Effector memory CD8-positive, alpha-beta T cell (primary cell): ENCODE results near the gene ZGPAT.

Experiments used
- ATAC-seq: fragments of 150-1000 bp; cut with Tn5 transposase; replicated peaks from 2 replicates; pipeline ENCODE4 v1.10.0; 2021; ENCODE audit warnings: mild to moderate bottlenecking, moderate library complexity
- DNase-seq, 3 experiments: peaks; one replicate each; pipeline ENCODE4 v3.0.0; 2021
- H3K27ac Mint-ChIP-seq, 2 donors: one replicate each; pipeline ENCODE4 v1.8.0; 2022; ENCODE audit warnings: mild to moderate bottlenecking in 2 of 2, mixed read lengths in 2 of 2, moderate library complexity in 2 of 2
- H3K27me3 Mint-ChIP-seq, 2 donors: one replicate each; pipeline ENCODE4 v1.8.0; 2022; ENCODE audit warnings: mixed read lengths in 2 of 2
- H3K36me3 Mint-ChIP-seq: one replicate; pipeline ENCODE4 v1.8.0; 2022; ENCODE audit warnings: mild to moderate bottlenecking, moderate library complexity, mixed read lengths; ENCODE audit not compliant: insufficient read depth
- H3K4me1 Mint-ChIP-seq, 2 donors: one replicate each; pipeline ENCODE4 v1.8.0; 2022; ENCODE audit warnings: low read depth in 2 of 2, mixed read lengths in 2 of 2
- H3K4me3 Mint-ChIP-seq, 2 donors: one replicate each; pipeline ENCODE4 v1.8.0; 2022; ENCODE audit warnings: mild to moderate bottlenecking in 2 of 2, mixed read lengths in 2 of 2, moderate library complexity in 2 of 2
- H3K9me3 Mint-ChIP-seq, 2 donors: one replicate each; pipeline ENCODE4 v1.8.0; 2022; ENCODE audit warnings: mixed read lengths in 2 of 2

Gene ZGPAT

DNA sequence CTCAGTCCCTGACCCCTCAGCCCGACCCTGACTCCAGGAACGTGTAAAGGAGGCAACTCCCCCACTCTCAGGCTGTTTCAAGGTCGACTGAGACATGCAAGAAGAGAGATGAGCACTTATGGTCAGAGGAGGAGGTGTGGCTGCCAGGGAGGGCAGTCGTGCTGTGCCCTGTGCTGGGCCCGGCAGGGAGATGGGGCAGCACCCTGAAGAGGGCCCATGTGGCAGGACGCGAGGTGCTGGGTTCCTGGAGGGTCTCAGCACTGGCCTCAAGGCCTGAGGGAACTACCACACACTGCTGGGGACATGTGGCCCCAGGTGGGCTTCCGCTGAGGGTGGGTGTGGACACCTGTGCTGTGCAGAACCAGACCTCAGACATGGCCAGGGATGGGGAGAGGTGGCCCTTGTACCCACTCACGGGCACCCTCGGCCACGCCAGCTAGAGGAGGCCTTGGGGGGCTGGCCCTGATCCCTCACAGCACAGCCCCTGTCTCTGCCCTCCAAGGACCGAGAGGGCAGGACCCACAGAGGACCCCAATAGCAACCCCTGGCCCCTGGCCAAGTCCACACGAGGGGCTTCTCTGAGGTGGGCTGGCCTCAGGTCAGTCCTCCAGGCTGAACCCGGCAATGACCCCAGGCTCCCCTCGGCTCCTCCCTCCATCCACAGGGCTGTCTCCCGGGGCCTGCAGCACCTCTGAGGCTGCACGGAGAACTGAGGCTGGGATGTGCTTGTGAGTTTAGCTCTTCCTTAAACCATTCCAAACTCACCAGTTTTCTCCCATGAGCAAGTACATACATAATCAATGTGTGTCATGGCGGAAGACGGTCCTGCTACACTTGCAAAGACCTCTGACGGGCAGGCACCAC is 40.5 kb downstream of the ZGPAT start:
- Mint-ChIP-seq H3K27me3 (no peaks in the 10 kb centered on the region), H3K36me3 (peaks cover 2% of the 10 kb centered on the region), H3K9me3 (no peaks in the 10 kb centered on the region), H3K4me3 (no peak overlapping the region), H3K4me1 (peaks cover 9 to 20% of the 10 kb centered on the region in 2 donors), H3K27ac (peak overlapping the region in 1 of 2 donors; percentile 35)
- DNase-seq (no peak), ATAC-seq (no peak)

GRCh38 chr20:63748934-63749270 is 41.1 kb downstream of the ZGPAT start:
- no peak for DNase-seq
- Mint-ChIP-seq H3K4me1 (peaks cover 9 to 20% of the 10 kb centered on the region in 2 donors), H3K27ac (peak overlapping the region in 1 of 2 donors; percentile 35), H3K4me3 (no peak overlapping the region), H3K27me3 (no peaks in the 10 kb centered on the region), H3K9me3 (no peaks in the 10 kb centered on the region), H3K36me3 (no peaks in the 10 kb centered on the region)
- ATAC-seq, result no peak

GRCh38 chr20:63749597-63750508 is 42.0 kb downstream of the ZGPAT start:
- Mint-ChIP-seq H3K4me1 (peaks cover 9 to 22% of the 10 kb centered on the region in 2 donors), H3K9me3 (no peaks in the 10 kb centered on the region), H3K27me3 (no peaks in the 10 kb centered on the region), H3K27ac (peak overlapping the region in 1 of 2 donors; percentile 68), H3K36me3 (no peaks in the 10 kb centered on the region), H3K4me3 (no peak overlapping the region)
- DNase-seq (no peak), ATAC-seq (no peak)

- ATAC-seq (peak; percentile 94), DNase-seq (peak; percentile 41 to 52 (median 46))
- Mint-ChIP-seq H3K27ac (peak overlapping the region; percentile 68 to 81), H3K36me3 (no peaks in the 10 kb centered on the region), H3K4me3 (peak overlapping the region; percentile 67 to 72), H3K4me1 (peaks cover 16 to 23% of the 10 kb centered on the region in 2 donors), H3K27me3 (no peaks in the 10 kb centered on the region), H3K9me3 (no peaks in the 10 kb centered on the region)
Observed at GRCh38 chr20:63750807-63751470, 43.1 kb downstream of the ZGPAT start.

DNA sequence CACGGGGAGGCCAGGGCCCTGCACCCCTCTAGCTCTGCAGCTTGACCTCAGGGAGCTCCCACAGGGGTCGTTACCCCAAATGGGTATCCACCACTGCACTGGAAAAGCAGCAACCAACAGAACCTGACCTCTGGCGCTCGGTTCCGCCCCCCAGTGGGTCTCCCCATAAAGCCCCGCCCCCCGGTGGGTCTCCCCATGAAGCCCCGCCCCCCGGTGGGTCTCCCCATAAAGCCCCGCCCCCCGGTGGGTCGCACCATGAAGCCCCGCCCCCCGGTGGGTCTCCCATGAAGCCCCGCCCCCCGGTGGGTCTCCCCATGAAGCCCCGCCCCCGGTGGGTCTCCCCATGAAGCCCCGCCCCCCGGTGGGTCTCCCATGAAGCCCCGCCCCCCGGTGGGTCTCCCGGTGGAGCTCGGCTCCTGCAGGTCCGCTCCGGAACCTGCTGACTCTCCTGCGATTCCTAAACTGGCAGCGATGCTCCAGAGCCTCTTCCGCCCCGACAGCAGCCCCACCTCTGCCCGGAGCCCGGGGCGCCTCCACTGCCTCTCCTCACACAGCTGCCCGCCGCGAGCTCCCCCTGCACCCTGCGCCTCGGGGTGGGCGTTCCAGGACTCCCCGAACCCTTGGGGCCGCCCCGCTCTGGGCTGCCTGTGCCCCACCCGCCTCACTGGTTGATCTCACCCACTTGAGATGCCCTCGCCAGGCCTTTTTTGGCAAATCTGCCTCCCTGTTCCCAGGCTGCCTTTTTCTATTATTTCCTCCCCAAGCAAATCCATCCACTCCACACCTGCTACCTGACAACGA is 43.8 kb downstream of the ZGPAT start:
- H3K9me3 Mint-ChIP-seq, result no peaks in the 10 kb centered on the region
- H3K27me3 Mint-ChIP-seq, result no peaks in the 10 kb centered on the region
- no peak for DNase-seq
- peak overlapping the region; percentile 67 to 72 for H3K4me3 Mint-ChIP-seq
- H3K4me1 Mint-ChIP-seq, result peaks cover 24 to 29% of the 10 kb centered on the region in 2 donors
- peak overlapping the region; percentile 68 to 81 for H3K27ac Mint-ChIP-seq
- ATAC-seq, result peak; percentile 17
- no peaks in the 10 kb centered on the region for H3K36me3 Mint-ChIP-seq

DNA sequence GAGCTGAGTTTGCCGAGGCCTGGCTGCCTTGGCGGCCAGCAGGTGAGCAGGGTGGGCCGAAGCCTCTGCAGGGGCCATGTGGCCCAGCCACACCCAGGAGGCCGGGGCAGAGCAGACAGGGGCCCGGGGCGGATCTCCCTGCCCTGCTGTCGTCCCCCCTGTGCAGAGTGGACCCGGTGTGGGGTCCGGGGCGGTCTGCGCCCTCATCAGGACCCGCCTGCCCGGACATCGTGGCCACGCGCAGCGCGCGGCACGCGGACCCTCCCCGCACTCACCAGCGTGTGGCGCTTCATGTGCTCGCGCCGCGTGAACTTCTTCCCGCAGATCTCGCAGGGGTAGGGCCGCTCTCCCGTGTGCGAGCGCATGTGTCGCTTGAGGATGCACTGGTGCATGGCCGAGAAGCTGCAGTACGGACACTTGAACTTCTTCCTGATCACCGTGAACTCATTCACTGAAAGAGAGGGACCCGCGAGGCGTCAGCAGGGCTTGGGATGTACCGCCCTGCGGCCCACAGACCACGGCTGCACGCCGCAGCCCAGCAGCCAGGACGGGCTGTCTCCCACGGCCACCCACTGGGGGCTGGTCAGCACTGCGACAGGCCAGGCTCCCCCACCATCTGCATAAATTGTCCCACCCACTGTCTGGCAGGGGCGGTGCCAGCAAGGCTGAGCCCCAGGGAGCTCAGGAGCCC is 44.7 kb downstream of the ZGPAT start:
- ATAC-seq (no peak), DNase-seq (no peak)
- Mint-ChIP-seq H3K4me1 (peaks cover 32 to 38% of the 10 kb centered on the region in 2 donors), H3K4me3 (no peak overlapping the region), H3K9me3 (no peaks in the 10 kb centered on the region), H3K36me3 (no peaks in the 10 kb centered on the region), H3K27me3 (no peaks in the 10 kb centered on the region), H3K27ac (no peak overlapping the region)

- ATAC-seq (no peak), DNase-seq (no peak)
- Mint-ChIP-seq H3K27ac (peak overlapping the region in 1 of 2 donors; percentile 60), H3K4me3 (no peak overlapping the region), H3K36me3 (peaks cover 3% of the 10 kb centered on the region), H3K9me3 (no peaks in the 10 kb centered on the region), H3K4me1 (peaks cover 33 to 42% of the 10 kb centered on the region in 2 donors), H3K27me3 (no peaks in the 10 kb centered on the region)
Observed at GRCh38 chr20:63753381-63753780, 45.5 kb downstream of the ZGPAT start.

DNA sequence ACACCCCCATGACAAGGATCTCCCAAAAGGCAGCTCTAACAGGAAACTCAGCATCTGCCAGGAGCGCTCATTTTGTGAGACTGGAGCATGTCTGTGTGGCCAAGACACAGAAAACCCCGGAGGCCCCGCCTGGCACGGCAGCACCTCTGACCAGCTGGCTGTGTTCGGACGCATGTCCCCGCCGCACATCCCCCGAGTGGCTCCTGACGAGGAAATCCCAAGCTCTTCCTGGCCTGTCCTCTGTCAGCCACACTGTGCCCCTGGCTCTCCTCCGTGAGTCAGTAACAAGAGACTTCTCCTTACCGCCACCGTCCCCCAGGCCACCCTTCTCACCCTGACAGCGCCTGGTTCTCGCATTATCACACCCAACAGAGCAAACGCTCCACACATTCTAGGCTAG is 46.2 kb downstream of the ZGPAT start:
- H3K27me3 Mint-ChIP-seq, result no peaks in the 10 kb centered on the region
- H3K27ac Mint-ChIP-seq, result peak overlapping the region in 1 of 2 donors; percentile 60
- no peak for DNase-seq
- peaks cover 3% of the 10 kb centered on the region for H3K36me3 Mint-ChIP-seq
- H3K9me3 Mint-ChIP-seq, result no peaks in the 10 kb centered on the region
- no peak for ATAC-seq
- no peak overlapping the region for H3K4me3 Mint-ChIP-seq
- peaks cover 29 to 41% of the 10 kb centered on the region in 2 donors for H3K4me1 Mint-ChIP-seq

DNA sequence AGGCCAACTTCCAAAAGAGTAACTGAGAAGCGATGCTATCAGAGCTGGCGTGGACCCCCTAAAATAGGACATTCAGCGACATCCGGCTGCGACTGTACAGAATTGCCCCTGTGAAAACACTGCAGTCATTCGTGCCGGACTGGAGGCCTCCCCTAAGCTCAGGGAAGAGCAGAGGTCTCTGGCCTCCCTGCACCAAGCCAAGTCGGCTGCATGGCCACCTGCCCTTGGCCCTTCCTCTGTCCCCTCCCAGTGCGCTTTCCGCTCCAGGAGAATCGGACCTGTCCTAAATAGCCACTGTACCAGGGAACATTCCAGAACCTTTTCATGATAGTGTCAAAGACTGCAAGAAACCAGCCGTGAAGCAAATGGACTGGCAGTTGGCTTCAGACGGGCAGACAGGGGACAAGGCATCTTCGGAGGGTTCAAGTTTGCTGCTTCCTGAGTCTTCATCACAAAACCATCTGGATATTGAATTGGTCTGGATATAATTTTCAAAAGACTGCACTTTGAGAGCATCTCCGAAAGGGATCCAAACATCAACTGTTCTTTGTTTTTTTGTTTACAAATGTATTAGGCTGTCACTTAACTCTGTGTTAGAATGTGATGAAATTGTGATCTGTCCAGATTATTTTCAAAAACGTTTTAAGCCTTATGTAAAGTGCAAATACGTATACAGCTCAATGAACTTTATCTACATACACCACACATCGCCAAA is 48.3 kb downstream of the ZGPAT start:
- ATAC-seq (no peak), DNase-seq (no peak)
- peaks cover 27 to 33% of the 10 kb centered on the region in 2 donors for H3K4me1 Mint-ChIP-seq
- H3K9me3 Mint-ChIP-seq, result no peaks in the 10 kb centered on the region
- peak overlapping the region; percentile 33 to 47 for H3K27ac Mint-ChIP-seq
- peaks cover 3% of the 10 kb centered on the region for H3K36me3 Mint-ChIP-seq
- peak overlapping the region; percentile 68 for H3K4me3 Mint-ChIP-seq
- H3K27me3 Mint-ChIP-seq, result no peaks in the 10 kb centered on the region

DNA sequence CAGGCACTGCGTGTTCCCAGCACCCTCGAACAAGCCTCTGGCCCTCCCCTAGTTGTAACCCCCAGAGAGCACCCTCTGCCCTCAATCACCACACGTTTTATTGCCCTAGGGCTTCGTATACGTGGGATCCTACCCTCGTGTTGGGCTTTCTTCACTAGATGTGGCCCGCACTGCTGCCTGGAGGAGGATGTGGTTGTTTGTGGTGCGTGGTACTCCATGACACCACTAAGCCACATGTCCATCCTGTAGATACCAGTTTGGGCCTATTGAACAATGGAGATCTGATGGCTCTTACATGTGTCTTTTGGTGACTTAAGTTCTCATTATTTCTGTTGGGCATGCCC is 48.8 kb downstream of the ZGPAT start:
- peak overlapping the region; percentile 33 to 47 for H3K27ac Mint-ChIP-seq

GRCh38 chr20:63758152-63758551 is 50.3 kb downstream of the ZGPAT start:
- H3K4me3 Mint-ChIP-seq, result no peak overlapping the region
- H3K4me1 Mint-ChIP-seq, result peaks cover 26 to 28% of the 10 kb centered on the region in 2 donors
- no peak for DNase-seq
- peak overlapping the region in 1 of 2 donors; percentile 49 for H3K27ac Mint-ChIP-seq
- H3K27me3 Mint-ChIP-seq, result no peaks in the 10 kb centered on the region
- no peak for ATAC-seq
- no peaks in the 10 kb centered on the region for H3K9me3 Mint-ChIP-seq
- H3K36me3 Mint-ChIP-seq, result peaks cover 3% of the 10 kb centered on the region

More for the DNA sequence above, 48.8 kb downstream of the ZGPAT start:
- ATAC-seq (peak; percentile 95), DNase-seq (peak; percentile 31 to 39 (median 37))
- Mint-ChIP-seq H3K4me3 (peak overlapping the region; percentile 68), H3K9me3 (no peaks in the 10 kb centered on the region), H3K27me3 (no peaks in the 10 kb centered on the region), H3K4me1 (peaks cover 23 to 30% of the 10 kb centered on the region in 2 donors), H3K36me3 (peaks cover 3% of the 10 kb centered on the region)
